HCT116 (cell line): Measurements from ENCODE around the gene FKBP9.

Experiments
- CTCF ChIP-seq, 3 experiments: fragments of 200-600 bp in 1 of 3; sonication (generic) in 1 of 3; IDR thresholded peaks in 2 of 3; conservative IDR thresholded peaks in 1 of 3; 2 replicates each; pipeline ENCODE4 v1.5.1; 2012 to 2017; ENCODE audit warnings: low read depth in 2 of 3, low read length in 2 of 3, antibody characterized with exemption in 1 of 3, borderline replicate concordance in 1 of 3, control low read depth in 1 of 3, mild to moderate bottlenecking in 1 of 3, mixed read lengths in 1 of 3, mixed run types in 1 of 3, moderate library complexity in 1 of 3; ENCODE audit not compliant: insufficient read depth in 1 of 3
- POLR2A ChIP-seq: IDR thresholded peaks from 2 replicates; pipeline ENCODE4 v1.7.0; 2011; ENCODE audit warnings: borderline replicate concordance; ENCODE audit not compliant: insufficient read depth, insufficient read length; ENCODE audit errors: extremely low read depth
- SP1 ChIP-seq: IDR thresholded peaks from 2 replicates; pipeline ENCODE4 v1.6.1; 2012; ENCODE audit warnings: low read depth

- no peak for TF ChIP-seq CTCF (IDR thresholded peaks at IDR 0.05 in 2 of 3, conservative IDR thresholded peaks at IDR 0.05 in 1 of 3; ENCODE audit: borderline replicate concordance in 1 of 3, insufficient read depth in 1 of 3, low read depth in 2 of 3, low read length in 2 of 3)
- no peak for TF ChIP-seq POLR2A
- TF ChIP-seq SP1, result no peak
Observed at GRCh38 chr7:32941181-32941580, 16.1 kb upstream of the FKBP9 start.
